Vagina (tissue), 2 donors: ENCODE measurements around the gene PPWD1.

Experiments used
- POLR2A ChIP-seq, 2 donors: fragments of 450-650 bp; IDR thresholded peaks; one replicate each; pipeline ENCODE4 v1.6.1; 2017; ENCODE audit warnings: antibody characterized with exemption in 2 of 2, mild to moderate bottlenecking in 2 of 2, moderate library complexity in 2 of 2
- TF ChIP-seq, protein P1 (sequence below), 3 experiments: fragments of 450-650 bp in 2 of 3; fragments of 200-600 bp in 1 of 3; sonication (generic) in 1 of 3; IDR thresholded peaks; one replicate each; pipeline ENCODE4 v1.5.1; 2017 to 2019; ENCODE audit warnings: antibody characterized with exemption in 3 of 3, mild to moderate bottlenecking in 2 of 3, moderate library complexity in 2 of 3

DNA sequence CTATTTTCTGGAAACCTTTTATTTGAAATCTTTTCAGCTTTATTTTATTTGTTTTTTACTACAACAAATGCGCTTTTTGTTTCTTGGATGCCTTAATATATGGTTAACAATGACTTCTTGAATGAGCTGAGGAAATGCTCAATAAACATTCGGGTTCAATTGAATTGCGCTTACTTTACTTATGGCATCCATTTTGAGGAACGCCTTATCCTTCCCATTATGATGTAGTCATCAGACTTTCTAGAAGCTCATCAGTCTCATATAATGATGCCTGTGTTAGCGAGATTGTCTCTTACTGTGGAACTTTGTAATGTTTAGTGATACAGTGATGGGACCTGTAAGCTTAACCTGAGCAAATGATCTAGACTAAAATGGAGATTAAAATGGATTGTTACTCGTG is 62.6 kb downstream of the PPWD1 start:
- TF ChIP-seq, protein P1, sequence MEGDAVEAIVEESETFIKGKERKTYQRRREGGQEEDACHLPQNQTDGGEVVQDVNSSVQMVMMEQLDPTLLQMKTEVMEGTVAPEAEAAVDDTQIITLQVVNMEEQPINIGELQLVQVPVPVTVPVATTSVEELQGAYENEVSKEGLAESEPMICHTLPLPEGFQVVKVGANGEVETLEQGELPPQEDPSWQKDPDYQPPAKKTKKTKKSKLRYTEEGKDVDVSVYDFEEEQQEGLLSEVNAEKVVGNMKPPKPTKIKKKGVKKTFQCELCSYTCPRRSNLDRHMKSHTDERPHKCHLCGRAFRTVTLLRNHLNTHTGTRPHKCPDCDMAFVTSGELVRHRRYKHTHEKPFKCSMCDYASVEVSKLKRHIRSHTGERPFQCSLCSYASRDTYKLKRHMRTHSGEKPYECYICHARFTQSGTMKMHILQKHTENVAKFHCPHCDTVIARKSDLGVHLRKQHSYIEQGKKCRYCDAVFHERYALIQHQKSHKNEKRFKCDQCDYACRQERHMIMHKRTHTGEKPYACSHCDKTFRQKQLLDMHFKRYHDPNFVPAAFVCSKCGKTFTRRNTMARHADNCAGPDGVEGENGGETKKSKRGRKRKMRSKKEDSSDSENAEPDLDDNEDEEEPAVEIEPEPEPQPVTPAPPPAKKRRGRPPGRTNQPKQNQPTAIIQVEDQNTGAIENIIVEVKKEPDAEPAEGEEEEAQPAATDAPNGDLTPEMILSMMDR (IDR thresholded peaks at IDR 0.05) = no peak
- TF ChIP-seq POLR2A (IDR thresholded peaks at IDR 0.05) = no peak
